ENCODE results near the gene GAPDHS.

The GAPDHS gene

DNA sequence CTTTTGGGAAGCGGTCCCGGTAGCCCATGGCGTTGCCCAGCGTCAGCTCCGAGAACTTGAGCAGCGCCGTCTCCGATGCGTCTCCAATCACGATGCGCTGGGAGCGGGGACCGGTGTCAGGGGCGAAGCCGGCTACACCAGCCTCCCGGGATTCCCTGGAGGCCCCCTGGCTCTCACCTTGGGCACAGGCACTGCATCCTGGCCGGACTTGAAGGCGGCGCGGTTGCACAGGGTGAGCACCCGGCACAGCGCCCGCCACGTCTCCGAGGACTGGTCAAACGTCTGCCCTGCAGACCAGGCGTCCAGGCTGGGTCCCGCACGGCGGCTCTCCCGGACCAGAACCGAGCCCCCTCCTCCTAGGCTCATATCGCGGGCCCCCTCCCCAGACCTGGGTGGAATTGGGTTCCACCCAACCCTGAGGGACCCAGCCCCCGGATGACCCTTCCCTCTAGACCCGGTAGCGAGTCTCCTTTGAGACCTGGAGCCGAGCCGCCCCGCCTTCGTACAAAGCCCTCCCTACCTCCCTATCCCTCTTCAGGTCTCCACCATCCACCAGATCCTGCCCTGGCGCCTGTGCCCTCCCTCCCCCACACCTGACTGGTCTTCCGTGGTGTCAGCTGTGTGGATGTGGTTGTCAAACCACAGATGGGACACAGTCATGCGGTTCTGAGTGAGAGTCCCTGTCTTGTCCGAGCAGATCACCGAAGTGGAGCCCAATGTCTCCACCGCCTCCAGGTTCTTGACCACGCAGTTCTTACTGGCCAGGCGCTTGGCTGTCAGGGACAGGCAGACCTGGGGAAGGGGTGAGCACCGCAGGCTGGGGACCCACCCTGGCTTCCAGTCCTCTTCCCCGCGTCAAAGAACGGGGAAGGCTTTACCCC is 25.4 kb downstream of the GAPDHS start:
- DNase-seq: no peak

DNA sequence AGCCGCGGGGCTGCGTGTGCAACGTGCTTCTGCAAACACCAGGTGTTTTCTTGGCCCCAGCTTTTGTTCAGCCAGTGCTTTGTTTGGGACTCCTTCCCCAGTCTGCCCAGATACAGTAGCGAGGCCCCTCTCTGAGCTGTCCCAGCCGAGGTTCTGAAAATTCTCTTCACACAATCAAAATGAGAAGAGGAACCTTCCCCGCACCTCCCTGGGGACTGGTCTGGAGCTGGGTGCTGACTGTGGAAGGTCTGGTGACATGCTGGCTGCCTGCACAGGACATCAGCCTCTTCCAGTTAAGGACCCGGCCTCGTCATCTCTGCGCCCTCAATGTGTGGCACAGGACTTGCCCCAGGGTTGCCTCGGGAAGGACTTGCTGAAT is 26.0 kb downstream of the GAPDHS start:
- DNase-seq: no peak

GRCh38 chr19:35559781-35560180 is 26.5 kb downstream of the GAPDHS start:
- DNase-seq: no peak

- DNase-seq: no peak
Measured at GRCh38 chr19:35560271-35560670, 27.0 kb downstream of the GAPDHS start.

GRCh38 chr19:35560677-35561076 is 27.4 kb downstream of the GAPDHS start:
- DNase-seq: no peak

DNA sequence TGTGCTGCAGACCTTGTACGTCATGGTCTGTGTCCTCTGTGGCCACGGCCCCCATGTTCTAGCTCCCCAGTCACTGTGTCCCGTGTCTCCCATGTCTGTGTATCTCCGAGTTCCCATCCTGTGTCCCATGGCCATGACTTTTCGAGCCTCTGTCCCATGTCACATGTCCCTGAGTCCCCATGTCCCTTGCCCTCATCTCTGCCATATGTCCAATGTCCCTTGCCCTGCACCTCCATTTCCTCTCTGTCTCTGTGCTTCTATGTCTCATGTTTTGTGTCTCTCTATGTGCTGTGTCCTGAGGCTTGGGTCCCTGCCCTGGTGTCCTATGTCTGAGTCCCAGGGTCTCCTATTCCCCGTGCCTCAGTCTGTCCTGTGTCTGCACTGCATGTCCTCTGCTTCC is 28.2 kb downstream of the GAPDHS start:
- no peak for DNase-seq

DNA sequence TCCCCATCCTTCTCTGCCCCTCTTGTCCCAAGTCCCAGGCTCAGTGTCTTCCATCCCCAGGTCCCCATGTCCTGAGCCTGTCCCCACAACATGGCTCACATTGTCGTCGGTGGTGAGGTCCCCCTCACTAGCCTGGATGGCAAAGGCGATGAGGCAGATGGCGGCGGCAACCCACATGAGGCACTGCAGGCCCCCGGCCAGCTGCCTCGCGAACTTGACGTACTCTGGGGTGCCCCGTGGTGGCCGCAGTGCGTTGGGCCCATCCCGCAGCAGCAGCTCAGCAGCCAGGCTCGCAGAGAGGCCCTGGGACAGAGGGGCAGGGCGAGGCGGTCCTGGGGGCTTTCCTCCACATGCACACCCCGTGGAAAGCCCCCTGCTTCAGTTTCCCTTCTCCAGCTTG is 29.1 kb downstream of the GAPDHS start:
- DNase-seq: no peak

DNA sequence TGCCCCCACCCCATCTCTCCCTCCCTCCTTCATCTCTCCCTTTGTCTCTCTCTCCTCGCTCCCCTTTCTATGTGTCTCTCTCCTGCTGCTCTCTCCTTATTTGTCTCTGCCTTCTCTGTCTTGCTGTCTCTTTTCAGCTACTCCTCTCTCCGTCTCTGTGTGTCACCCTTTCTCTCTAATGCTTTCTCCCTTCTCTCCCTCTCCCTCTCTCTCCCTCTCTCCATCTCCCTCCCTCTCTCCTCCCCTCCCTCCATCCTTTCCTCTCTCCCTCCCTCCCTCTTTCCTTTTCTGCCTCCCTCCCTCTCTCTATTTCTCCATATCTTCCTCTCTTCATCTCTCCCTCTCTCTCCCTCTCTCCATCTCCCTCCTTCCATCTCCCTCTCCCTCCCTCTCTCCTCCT is 29.5 kb downstream of the GAPDHS start:
- DNase-seq: no peak

GRCh38 chr19:35563207-35563829 is 30.1 kb downstream of the GAPDHS start, which contains the start of gene ATP4A:
Gene ATP4A, minus strand, starts transcription at chr19:35563658. Its CDS starts 29 bp downstream, at chr19:35563629.
- peak; percentile 8 for DNase-seq

- peak; percentile 27 for DNase-seq
Measured at GRCh38 chr19:35565016-35565856, 32.0 kb downstream of the GAPDHS start.

DNA sequence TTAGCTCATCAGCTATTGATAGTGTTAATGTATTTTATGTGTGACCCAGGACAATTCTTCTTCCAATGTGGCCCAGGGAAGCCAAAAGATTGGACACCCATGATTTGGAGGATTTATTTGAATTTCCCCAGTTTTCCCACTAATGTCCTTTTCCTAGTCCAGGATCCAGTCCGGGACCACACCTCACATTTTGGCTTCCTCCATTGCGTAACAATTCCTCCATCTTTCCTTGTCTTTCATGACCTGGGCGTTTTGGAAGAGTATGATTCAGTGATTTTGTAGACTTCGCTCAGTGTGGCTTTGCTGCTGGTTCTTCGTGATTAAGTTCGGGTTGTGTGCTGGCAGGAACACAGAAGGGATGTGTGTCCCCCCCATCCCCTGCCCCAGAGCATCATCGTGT is 33.5 kb downstream of the GAPDHS start:
- DNase-seq: no peak

- DNase-seq: no peak
Measured at GRCh38 chr19:35569281-35569781, 36.1 kb downstream of the GAPDHS start.

- DNase-seq: no peak
Measured at GRCh38 chr19:35571406-35571965, 38.2 kb downstream of the GAPDHS start.

- DNase-seq: no peak
Measured at GRCh38 chr19:35577918-35578317, 44.7 kb downstream of the GAPDHS start.

DNA sequence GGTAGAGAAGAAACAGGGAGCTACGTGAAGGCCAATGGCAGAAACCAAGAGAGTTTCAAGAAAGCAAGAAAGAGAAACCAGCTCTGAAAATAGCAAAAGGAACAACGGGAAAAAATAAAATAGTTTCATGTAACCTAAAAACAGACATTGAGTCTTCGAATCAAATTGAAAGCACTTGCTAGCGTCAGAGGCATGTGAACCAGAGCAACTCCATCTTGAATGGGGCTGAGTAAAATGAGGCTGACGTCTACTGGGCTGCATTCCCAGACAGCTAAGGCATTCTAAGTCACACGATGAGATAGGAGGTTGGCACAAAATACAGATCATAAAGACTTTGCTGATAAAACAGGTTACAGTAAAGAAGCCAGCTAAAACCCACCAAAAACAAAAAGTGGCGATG is 45.5 kb downstream of the GAPDHS start:
- no peak for DNase-seq

- DNase-seq: no peak
Measured at GRCh38 chr19:35582760-35583159, 49.5 kb downstream of the GAPDHS start.

DNA sequence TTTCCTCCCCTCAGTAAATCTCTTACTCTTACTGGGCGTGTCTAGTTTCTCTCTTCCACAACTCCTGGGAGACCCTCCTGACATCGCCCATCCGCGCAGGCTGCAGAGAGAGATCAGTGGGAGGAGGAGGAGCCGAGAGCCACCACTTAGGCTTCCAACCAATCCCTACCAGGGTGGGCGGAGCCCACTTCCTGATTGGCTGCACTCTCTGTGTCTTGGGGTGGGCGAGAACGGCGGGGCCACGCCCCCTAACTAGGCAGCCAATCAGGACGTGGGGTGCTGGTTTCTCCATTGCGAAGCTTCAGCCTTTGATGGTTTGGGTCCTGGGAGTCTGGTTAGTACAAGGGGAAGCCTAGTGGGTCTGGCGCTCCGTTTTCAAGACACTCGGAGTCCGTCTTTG is 52.6 kb downstream of the GAPDHS start, which contains the start of gene PMIS2:
TSS of gene PMIS2 (plus strand) at position 326 of the 400 bp plus-strand sequence. CDS start 87 bp downstream, outside the sequence.
- peak; percentile 49 for DNase-seq

- no peak for DNase-seq
Measured at GRCh38 chr19:35587321-35587720, 54.1 kb downstream of the GAPDHS start.

- DNase-seq: no peak
Measured at GRCh38 chr19:35590875-35591274, 57.6 kb downstream of the GAPDHS start.

GRCh38 chr19:35592226-35592625 is 59.0 kb downstream of the GAPDHS start:
- peak; percentile 55 for DNase-seq

Measured in 8988T (cell line).